Hepatocyte (in vitro differentiated cells): ENCODE measurements around the gene IPMK. TPM values are rescaled to one million over a fixed set of nuclear protein-coding genes. Genes with fewer than 3 reads are reported as not detected.

Experiments
- DNase-seq: peaks from one replicate; pipeline ENCODE4 v3.0.0-alpha.2; 2016; ENCODE audit warnings: low spot score
- H2AFZ ChIP-seq: fragments of 200-600 bp; sonication (generic); 2 replicates; pipeline ENCODE4 v1.6.0; 2016; ENCODE audit warnings: antibody characterized with exemption, mild to moderate bottlenecking
- H3K27ac ChIP-seq: fragments of 200-600 bp; sonication (generic); 2 replicates; pipeline ENCODE4 v1.5.1; 2016; ENCODE audit warnings: mild to moderate bottlenecking
- H3K27me3 ChIP-seq: fragments of 200-600 bp; sonication (generic); 2 replicates; pipeline ENCODE4 v1.6.1; 2016
- H3K36me3 ChIP-seq: fragments of 200-600 bp; sonication (generic); replicated peaks from 2 replicates; pipeline ENCODE4 v1.5.1; 2016; ENCODE audit warnings: low read depth; ENCODE audit not compliant: insufficient read depth
- H3K4me1 ChIP-seq: fragments of 200-600 bp; sonication (generic); 2 replicates; pipeline ENCODE4 v1.5.1; 2016; ENCODE audit warnings: mild to moderate bottlenecking, moderate library complexity; ENCODE audit not compliant: insufficient read depth
- H3K4me2 ChIP-seq: fragments of 200-600 bp; sonication (generic); 2 replicates; pipeline ENCODE4 v1.6.0; 2016
- H3K4me3 ChIP-seq: fragments of 200-600 bp; sonication (generic); 2 replicates; pipeline ENCODE4 v1.5.1; 2016; ENCODE audit warnings: mild to moderate bottlenecking
- H3K79me2 ChIP-seq: fragments of 200-600 bp; sonication (generic); 2 replicates; pipeline ENCODE4 v1.6.0; 2017; ENCODE audit warnings: mild to moderate bottlenecking
- H3K9me2 ChIP-seq: fragments of 200-600 bp; sonication (generic); replicated peaks from 2 replicates; pipeline ENCODE4 v1.6.0; 2017; ENCODE audit warnings: mild to moderate bottlenecking; ENCODE audit not compliant: insufficient read depth
- H3K9me3 ChIP-seq: fragments of 200-600 bp; sonication (generic); 2 replicates; pipeline ENCODE4 v1.5.1; 2016; ENCODE audit warnings: low read depth, mild to moderate bottlenecking
- H4K20me1 ChIP-seq: fragments of 200-600 bp; sonication (generic); 2 replicates; pipeline ENCODE4 v1.6.0; 2016; ENCODE audit warnings: mild to moderate bottlenecking; ENCODE audit not compliant: insufficient read depth, poor library complexity, severe bottlenecking
- EZH2 ChIP-seq: fragments of 200-600 bp; sonication (generic); IDR thresholded peaks from 2 replicates; pipeline ENCODE4 v1.6.1; 2016; ENCODE audit warnings: antibody characterized with exemption, mild to moderate bottlenecking, borderline replicate concordance
- EZH2phosphoT487 ChIP-seq: fragments of 200-600 bp; sonication (generic); IDR thresholded peaks from one replicate; pipeline ENCODE4 v1.6.1; 2018; ENCODE audit warnings: antibody characterized with exemption, mild to moderate bottlenecking, low read depth, moderate library complexity; ENCODE audit not compliant: unreplicated experiment, severe bottlenecking
- WGBS: methylation state at CpG from one replicate; pipeline ENCODE4 v1.1.6; 2016; ENCODE audit warnings: low lambda C conversion rate; ENCODE audit errors: missing lambda C conversion rate; 5-methylcytosine and 5-hydroxymethylcytosine counted together
- polyA plus RNA-seq: library from polyadenylated mRNA; unstranded; fragments of >200 nt; fragmentation: Nextera tagmentation; extraction: Ambion mirVana; gene quantifications from 2 replicates; pipeline ENCODE4 v1.2.1, GENCODE V29; 2016
- total RNA-seq: library from RNA; depleted of rRNA; stranded (reverse); fragments of >200 nt; gene quantifications from 2 replicates; pipeline ENCODE4 v1.2.3, GENCODE V29; 2014
- TF ChIP-seq, protein P1 (sequence below): fragments of 200-600 bp; sonication (generic); IDR thresholded peaks from 2 replicates; pipeline ENCODE4 v1.5.1; 2016; ENCODE audit warnings: antibody characterized with exemption, mild to moderate bottlenecking; ENCODE audit not compliant: poor library complexity

IPMK gene
- total and polyA plus RNA-seq, 2 experiments from 2014 or later = 2.9 to 17.5 TPM

DNA sequence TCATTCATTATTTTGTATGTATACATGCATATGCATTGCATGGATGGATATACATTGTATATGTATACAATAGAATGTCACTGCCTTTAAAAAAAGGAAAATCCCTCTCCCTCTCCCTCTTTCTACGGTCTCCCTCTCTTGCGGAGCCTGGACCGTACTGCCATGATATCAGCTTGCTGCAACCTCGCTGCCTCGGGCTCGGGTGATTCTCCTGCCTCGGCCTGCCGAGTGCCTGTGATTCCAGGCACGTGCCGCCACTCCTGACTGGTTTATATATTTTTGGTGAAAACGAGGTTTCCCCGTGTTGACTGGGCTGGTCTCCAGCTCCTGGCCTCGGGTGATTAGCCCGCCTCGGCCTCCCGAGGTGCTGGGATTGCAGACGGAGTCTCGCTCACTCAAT lies 24.4 kb downstream of the IPMK start:
- Histone ChIP-seq H3K9me3 (no peaks in the 10 kb centered on the region), H3K4me3 (no peak overlapping the region), H3K27me3 (no peaks in the 10 kb centered on the region), H3K27ac (no peak overlapping the region), H3K9me2 (no peaks in the 10 kb centered on the region), H3K4me1 (no peaks in the 10 kb centered on the region), H3K36me3 (no peaks in the 10 kb centered on the region), H4K20me1 (no peaks in the 10 kb centered on the region), H3K4me2 (no peak overlapping the region), H2AFZ (no peak overlapping the region), H3K79me2 (peaks cover 45% of the 10 kb centered on the region)
- WGBS = 97% methylated on average over 18 of the region's 18 CpGs
- TF ChIP-seq, protein P1, sequence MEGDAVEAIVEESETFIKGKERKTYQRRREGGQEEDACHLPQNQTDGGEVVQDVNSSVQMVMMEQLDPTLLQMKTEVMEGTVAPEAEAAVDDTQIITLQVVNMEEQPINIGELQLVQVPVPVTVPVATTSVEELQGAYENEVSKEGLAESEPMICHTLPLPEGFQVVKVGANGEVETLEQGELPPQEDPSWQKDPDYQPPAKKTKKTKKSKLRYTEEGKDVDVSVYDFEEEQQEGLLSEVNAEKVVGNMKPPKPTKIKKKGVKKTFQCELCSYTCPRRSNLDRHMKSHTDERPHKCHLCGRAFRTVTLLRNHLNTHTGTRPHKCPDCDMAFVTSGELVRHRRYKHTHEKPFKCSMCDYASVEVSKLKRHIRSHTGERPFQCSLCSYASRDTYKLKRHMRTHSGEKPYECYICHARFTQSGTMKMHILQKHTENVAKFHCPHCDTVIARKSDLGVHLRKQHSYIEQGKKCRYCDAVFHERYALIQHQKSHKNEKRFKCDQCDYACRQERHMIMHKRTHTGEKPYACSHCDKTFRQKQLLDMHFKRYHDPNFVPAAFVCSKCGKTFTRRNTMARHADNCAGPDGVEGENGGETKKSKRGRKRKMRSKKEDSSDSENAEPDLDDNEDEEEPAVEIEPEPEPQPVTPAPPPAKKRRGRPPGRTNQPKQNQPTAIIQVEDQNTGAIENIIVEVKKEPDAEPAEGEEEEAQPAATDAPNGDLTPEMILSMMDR = no peak
- TF ChIP-seq EZH2 = no peak
- DNase-seq = no peak

DNA sequence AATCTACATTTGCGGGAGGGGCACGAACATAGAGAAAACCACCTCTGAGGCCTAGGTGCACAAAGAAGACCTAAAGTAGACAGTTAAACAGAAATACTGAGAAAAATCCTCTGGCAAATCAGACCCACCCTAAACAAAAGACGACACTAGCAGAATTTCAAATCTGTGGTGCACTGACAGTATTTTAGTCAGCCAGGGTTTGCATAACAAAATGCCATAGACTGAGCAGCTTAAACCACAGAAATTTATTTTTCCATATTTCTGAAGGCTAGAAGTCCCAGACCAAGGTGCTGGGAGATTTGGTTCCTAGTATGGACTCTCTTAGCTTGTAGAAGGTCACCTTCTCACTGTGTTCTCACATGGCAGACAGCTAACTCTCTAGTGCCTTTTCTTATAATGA lies 26.3 kb downstream of the IPMK start:
- no peak overlapping the region for H3K4me2 ChIP-seq
- WGBS = 81% methylated on average over 3 of the region's 3 CpGs

DNA sequence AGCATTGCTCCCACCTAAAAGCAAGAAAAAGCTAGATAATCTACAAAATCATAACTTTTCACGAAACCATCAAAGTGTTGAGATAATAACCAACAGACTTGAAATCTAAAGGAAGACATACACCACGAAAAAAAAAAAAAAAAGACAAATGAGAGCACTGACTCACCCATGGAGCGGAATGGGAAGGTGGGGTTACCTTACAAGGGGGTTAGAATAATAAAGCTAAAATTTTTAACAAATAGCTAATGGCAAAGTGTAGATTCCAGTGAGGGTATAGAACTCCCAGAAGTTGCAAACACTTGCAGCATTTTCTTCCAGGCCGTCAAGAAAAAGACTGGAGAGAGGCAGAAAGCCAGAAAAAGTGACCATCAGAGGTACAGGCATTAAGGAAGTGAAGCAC lies 27.2 kb downstream of the IPMK start:
- Histone ChIP-seq H2AFZ (no peak overlapping the region), H3K4me2 (no peak overlapping the region)

More for the DNA sequence above, 26.3 kb downstream of the IPMK start:
- Histone ChIP-seq H3K9me3 (no peaks in the 10 kb centered on the region), H3K9me2 (no peaks in the 10 kb centered on the region), H3K4me3 (no peak overlapping the region), H3K4me1 (no peaks in the 10 kb centered on the region), H2AFZ (no peak overlapping the region), H3K79me2 (peaks cover 54% of the 10 kb centered on the region), H3K36me3 (no peaks in the 10 kb centered on the region), H3K27ac (no peak overlapping the region), H4K20me1 (no peaks in the 10 kb centered on the region), H3K27me3 (no peaks in the 10 kb centered on the region)
- DNase-seq = no peak
- TF ChIP-seq, protein P1 = no peak
- TF ChIP-seq EZH2 = no peak
- no peak for TF ChIP-seq EZH2phosphoT487

More for the DNA sequence above, 27.2 kb downstream of the IPMK start:
- DNase-seq = no peak
- H3K9me3 ChIP-seq = no peaks in the 10 kb centered on the region
- 87% methylated on average over 4 of the region's 4 CpGs for WGBS
- no peak overlapping the region for H3K27ac ChIP-seq
- H3K79me2 ChIP-seq = peaks cover 54% of the 10 kb centered on the region
- H3K4me3 ChIP-seq = no peak overlapping the region
- no peaks in the 10 kb centered on the region for H3K36me3 ChIP-seq
- no peaks in the 10 kb centered on the region for H3K4me1 ChIP-seq
- H4K20me1 ChIP-seq = no peaks in the 10 kb centered on the region
- no peak for TF ChIP-seq EZH2phosphoT487
- TF ChIP-seq, protein P1 = no peak
- TF ChIP-seq EZH2 = no peak
- H3K9me2 ChIP-seq = no peaks in the 10 kb centered on the region
- H3K27me3 ChIP-seq = no peaks in the 10 kb centered on the region
